GM12878 (cell line): ENCODE data around the gene RNU6-9.

ENCODE experiments used
- ATF3 ChIP-seq: IDR thresholded peaks from 2 replicates; pipeline ENCODE4 v1.6.1; 2011; ENCODE audit warnings: low read depth, mild to moderate bottlenecking, low read length, moderate library complexity, borderline replicate concordance; ENCODE audit errors: extremely low read depth
- CBFB ChIP-seq: IDR thresholded peaks from 2 replicates; pipeline ENCODE4 v1.6.1; 2016; ENCODE audit warnings: antibody characterized with exemption, low read depth
- EZH2 ChIP-seq: IDR thresholded peaks from 2 replicates; pipeline ENCODE4 v1.6.1; 2012; ENCODE audit warnings: low read depth, mild to moderate bottlenecking, control low read depth, inconsistent platforms, low read length, borderline replicate concordance; ENCODE audit not compliant: control insufficient read depth
- NR2F1 ChIP-seq: fragments of 450-650 bp; conservative IDR thresholded peaks from 2 replicates; pipeline ENCODE4 v1.6.1; 2017; ENCODE audit warnings: mild to moderate bottlenecking
- NRF1 ChIP-seq: conservative IDR thresholded peaks from 2 replicates; pipeline ENCODE4 v1.6.1; 2011; ENCODE audit warnings: mild to moderate bottlenecking, low read depth, low read length, improper control_type of control experiment
- POLR2A ChIP-seq: IDR thresholded peaks from 2 replicates; pipeline ENCODE4 v1.6.1; 2011; ENCODE audit warnings: low read depth, mild to moderate bottlenecking, low read length
- RAD21 ChIP-seq: IDR thresholded peaks from 2 replicates; pipeline ENCODE4 v1.6.1; 2011; ENCODE audit warnings: mild to moderate bottlenecking, low read depth, low read length, moderate library complexity; ENCODE audit not compliant: insufficient read depth
- RAD51 ChIP-seq: fragments of 450-650 bp; IDR thresholded peaks from 2 replicates; pipeline ENCODE4 v1.6.1; 2016; ENCODE audit warnings: moderate library complexity, mild to moderate bottlenecking, inconsistent platforms
- TAF1 ChIP-seq: IDR thresholded peaks from 2 replicates; pipeline ENCODE4 v1.6.1; 2011; ENCODE audit warnings: mild to moderate bottlenecking, low read depth, low read length, borderline replicate concordance
- YY1 ChIP-seq: IDR thresholded peaks from 2 replicates; pipeline ENCODE4 v1.6.1; 2011; ENCODE audit warnings: low read depth, mild to moderate bottlenecking, low read length
- ZNF384 ChIP-seq: IDR thresholded peaks from 2 replicates; pipeline ENCODE4 v1.6.1; 2012; ENCODE audit warnings: low read depth, mild to moderate bottlenecking, low read length, improper control_type of control experiment, borderline replicate concordance
- TF ChIP-seq, protein P1 (sequence below), 3 experiments: IDR thresholded peaks in 2 of 3; conservative IDR thresholded peaks in 1 of 3; 2 replicates each; pipeline ENCODE4 v1.5.1; 2011; ENCODE audit warnings: low read depth in 3 of 3, low read length in 3 of 3, mild to moderate bottlenecking in 3 of 3, control low read depth in 2 of 3, moderate library complexity in 2 of 3, inconsistent platforms in 1 of 3, mixed read lengths in 1 of 3; ENCODE audit not compliant: control insufficient read depth in 2 of 3, insufficient read depth in 1 of 3; ENCODE audit errors: extremely low read depth in 1 of 3

DNA sequence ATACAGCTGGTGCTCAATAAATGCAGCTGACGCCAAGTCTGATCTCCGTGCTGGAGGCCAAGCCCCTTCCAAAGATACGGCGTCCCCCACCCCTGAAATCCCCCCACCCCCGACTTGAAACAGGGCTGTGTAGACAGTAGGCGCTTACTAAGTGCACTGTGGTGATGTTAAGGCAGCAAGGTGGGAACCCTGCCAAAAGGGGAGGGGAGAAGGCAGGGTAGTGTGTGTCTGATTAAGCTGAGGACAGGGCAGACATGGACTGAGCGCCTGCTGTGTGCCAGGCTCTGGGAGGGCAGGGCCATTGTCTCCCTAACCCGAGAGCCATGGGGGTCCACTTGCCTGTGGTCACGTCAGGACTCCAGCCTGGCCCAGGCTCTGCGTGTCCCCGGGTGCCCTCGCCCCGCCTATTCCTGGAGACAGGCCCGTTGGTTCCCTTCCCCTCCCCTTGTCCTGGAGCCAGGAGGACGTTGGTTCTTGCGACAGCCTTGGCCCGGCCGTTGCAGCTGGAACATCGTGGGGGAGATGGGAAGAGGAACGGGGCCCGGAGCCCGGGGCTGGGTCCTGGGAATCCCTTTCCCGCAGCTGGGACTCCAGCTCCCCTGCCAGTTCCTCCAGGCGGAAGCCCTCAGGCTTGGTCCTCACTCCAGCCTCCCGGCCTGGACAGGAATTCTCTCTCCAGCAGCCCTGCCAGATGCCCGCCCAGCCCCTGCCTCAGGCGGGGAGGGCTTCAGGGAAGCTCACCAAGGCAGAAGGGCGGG lies 42.9 kb upstream of the RNU6-9 start:
- TF ChIP-seq YY1: no peak
- TF ChIP-seq RAD21: no peak
- TF ChIP-seq, protein P1, sequence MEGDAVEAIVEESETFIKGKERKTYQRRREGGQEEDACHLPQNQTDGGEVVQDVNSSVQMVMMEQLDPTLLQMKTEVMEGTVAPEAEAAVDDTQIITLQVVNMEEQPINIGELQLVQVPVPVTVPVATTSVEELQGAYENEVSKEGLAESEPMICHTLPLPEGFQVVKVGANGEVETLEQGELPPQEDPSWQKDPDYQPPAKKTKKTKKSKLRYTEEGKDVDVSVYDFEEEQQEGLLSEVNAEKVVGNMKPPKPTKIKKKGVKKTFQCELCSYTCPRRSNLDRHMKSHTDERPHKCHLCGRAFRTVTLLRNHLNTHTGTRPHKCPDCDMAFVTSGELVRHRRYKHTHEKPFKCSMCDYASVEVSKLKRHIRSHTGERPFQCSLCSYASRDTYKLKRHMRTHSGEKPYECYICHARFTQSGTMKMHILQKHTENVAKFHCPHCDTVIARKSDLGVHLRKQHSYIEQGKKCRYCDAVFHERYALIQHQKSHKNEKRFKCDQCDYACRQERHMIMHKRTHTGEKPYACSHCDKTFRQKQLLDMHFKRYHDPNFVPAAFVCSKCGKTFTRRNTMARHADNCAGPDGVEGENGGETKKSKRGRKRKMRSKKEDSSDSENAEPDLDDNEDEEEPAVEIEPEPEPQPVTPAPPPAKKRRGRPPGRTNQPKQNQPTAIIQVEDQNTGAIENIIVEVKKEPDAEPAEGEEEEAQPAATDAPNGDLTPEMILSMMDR (IDR thresholded peaks at IDR 0.05 in 2 of 3, conservative IDR thresholded peaks at IDR 0.05 in 1 of 3; ENCODE audit: control insufficient read depth in 2 of 3, extremely low read depth in 1 of 3, insufficient read depth in 1 of 3, low read depth in 3 of 3, low read length in 3 of 3): no peak
- TF ChIP-seq EZH2: no peak
- no peak for TF ChIP-seq NR2F1
- no peak for TF ChIP-seq POLR2A
- no peak for TF ChIP-seq RAD51
- TF ChIP-seq TAF1: no peak
- TF ChIP-seq ATF3: no peak
- no peak for TF ChIP-seq CBFB
- TF ChIP-seq ZNF384: no peak
- TF ChIP-seq NRF1: no peak
